ENCODE measurements around the gene VGF.
"Not testable (repeated sequence)": the region's sequence is repeated elsewhere in the genome, so short reads cannot be mapped to it uniquely, and the experiment has no call there.

Gene VGF

DNA sequence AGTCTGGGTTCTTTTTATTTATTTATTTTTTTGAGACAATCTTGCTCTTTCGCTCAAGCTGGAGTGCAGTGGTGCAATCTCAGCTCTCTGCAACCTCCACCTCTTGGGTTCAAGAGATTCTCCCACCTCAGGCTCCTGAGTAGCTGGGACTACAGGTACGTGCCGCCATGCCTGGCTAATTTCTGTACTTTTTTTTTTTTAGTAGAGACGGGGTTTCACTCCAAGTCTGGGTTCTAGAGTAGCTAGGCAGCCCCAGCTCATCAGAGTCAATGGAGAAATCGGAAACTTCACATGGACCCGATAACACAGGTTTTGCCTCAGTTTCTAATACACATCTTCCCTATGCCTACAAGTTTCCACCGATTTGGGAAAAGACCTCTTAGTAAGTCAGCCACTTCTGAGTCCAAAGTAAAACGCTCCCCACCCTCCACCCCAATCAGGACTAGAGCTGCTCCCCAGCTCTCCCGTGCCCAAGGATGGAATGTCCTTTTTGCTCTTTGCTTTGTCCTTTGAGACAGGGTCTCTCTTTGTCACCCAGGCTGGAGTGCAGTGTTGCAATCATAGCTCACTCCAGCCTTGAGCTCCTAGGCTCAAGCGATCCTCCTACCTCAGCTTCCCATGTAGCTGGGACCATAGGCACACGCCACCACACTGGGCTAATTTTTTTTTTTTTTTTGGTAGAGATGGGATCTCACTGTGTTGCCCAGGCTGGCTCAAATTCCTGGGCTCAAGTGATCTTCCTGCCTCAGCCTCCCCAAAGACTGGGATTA is 42.3 kb downstream of the VGF start:
- H3K9me3 Mint-ChIP-seq = no peaks in the 10 kb centered on the region
- ATAC-seq (replicated peaks; ENCODE audit: extremely low read depth, poor library complexity, severe bottlenecking) (no peak), DNase-seq (ENCODE audit: low spot score in 2 of 2) (no peak)
- H3K4me1 Mint-ChIP-seq = peaks cover 43% of the 10 kb centered on the region
- H3K27ac Mint-ChIP-seq (ENCODE audit: low read depth) = no peak overlapping the region
- H3K27me3 Mint-ChIP-seq = peaks cover 96% of the 10 kb centered on the region
- no peaks in the 10 kb centered on the region for H3K36me3 Mint-ChIP-seq (ENCODE audit: insufficient read depth)
- no peak overlapping the region for H3K4me3 Mint-ChIP-seq

- Mint-ChIP-seq H3K27me3 (peaks cover 91% of the 10 kb centered on the region), H3K27ac (ENCODE audit: low read depth) (peak overlapping the region; percentile 23), H3K4me3 (peak overlapping the region; percentile 10), H3K36me3 (ENCODE audit: insufficient read depth) (no peaks in the 10 kb centered on the region), H3K9me3 (no peaks in the 10 kb centered on the region), H3K4me1 (peaks cover 38% of the 10 kb centered on the region)
- no peak for DNase-seq (ENCODE audit: low spot score in 2 of 2)
- no peak for ATAC-seq (replicated peaks; ENCODE audit: extremely low read depth, poor library complexity, severe bottlenecking)
Measured at GRCh38 chr7:101121991-101122932, 43.1 kb downstream of the VGF start.

- not testable (repeated sequence) for DNase-seq (ENCODE audit: low spot score in 2 of 2); H3K36me3 Mint-ChIP-seq (ENCODE audit: insufficient read depth); H3K9me3 Mint-ChIP-seq; ATAC-seq (replicated peaks; ENCODE audit: extremely low read depth, poor library complexity, severe bottlenecking)
- peaks cover 31% of the 10 kb centered on the region for H3K4me1 Mint-ChIP-seq
- peak overlapping the region; percentile 10 for H3K4me3 Mint-ChIP-seq
- H3K27ac Mint-ChIP-seq (ENCODE audit: low read depth) = peak overlapping the region; percentile 23
- peaks cover 85% of the 10 kb centered on the region for H3K27me3 Mint-ChIP-seq
Measured at GRCh38 chr7:101121631-101121990, 43.8 kb downstream of the VGF start.

GRCh38 chr7:101120315-101120714 is 45.1 kb downstream of the VGF start:
- H3K4me1 Mint-ChIP-seq = peaks cover 18% of the 10 kb centered on the region
- H3K9me3 Mint-ChIP-seq = no peaks in the 10 kb centered on the region
- no peaks in the 10 kb centered on the region for H3K36me3 Mint-ChIP-seq (ENCODE audit: insufficient read depth)
- no peak overlapping the region for H3K4me3 Mint-ChIP-seq
- no peak for DNase-seq (ENCODE audit: low spot score in 2 of 2)
- ATAC-seq (replicated peaks; ENCODE audit: extremely low read depth, poor library complexity, severe bottlenecking) = no peak
- peaks cover 72% of the 10 kb centered on the region for H3K27me3 Mint-ChIP-seq
- H3K27ac Mint-ChIP-seq (ENCODE audit: low read depth) = no peak overlapping the region

GRCh38 chr7:101119876-101120275 is 45.5 kb downstream of the VGF start:
- DNase-seq (ENCODE audit: low spot score in 2 of 2) (no peak), ATAC-seq (replicated peaks; ENCODE audit: extremely low read depth, poor library complexity, severe bottlenecking) (no peak)
- peaks cover 67% of the 10 kb centered on the region for H3K27me3 Mint-ChIP-seq
- H3K4me3 Mint-ChIP-seq = no peak overlapping the region
- no peaks in the 10 kb centered on the region for H3K9me3 Mint-ChIP-seq
- no peak overlapping the region for H3K27ac Mint-ChIP-seq (ENCODE audit: low read depth)
- H3K4me1 Mint-ChIP-seq = peaks cover 14% of the 10 kb centered on the region
- no peaks in the 10 kb centered on the region for H3K36me3 Mint-ChIP-seq (ENCODE audit: insufficient read depth)

DNA sequence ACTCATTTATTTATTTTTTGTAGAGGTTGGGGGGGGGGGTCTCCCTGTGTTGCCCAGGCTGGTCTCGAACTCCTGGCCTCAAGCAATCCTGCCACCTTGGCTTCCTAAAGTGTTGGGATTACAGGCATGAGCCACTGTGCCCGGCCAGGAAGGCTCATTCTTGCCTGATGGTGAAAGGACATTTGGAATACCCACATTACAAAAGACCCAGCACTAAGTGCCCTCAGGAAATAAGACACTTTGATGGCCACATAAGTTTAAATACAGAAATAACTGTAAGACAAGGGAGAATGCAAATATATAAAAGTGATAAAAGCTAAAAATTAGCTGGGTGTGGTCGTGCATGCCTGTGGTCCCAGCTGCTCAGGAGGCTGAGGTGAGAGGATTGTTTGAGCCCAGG is 46.5 kb downstream of the VGF start:
- Mint-ChIP-seq H3K36me3 (ENCODE audit: insufficient read depth) (no peaks in the 10 kb centered on the region), H3K4me1 (peaks cover 7% of the 10 kb centered on the region), H3K4me3 (no peak overlapping the region), H3K9me3 (no peaks in the 10 kb centered on the region), H3K27me3 (peaks cover 66% of the 10 kb centered on the region), H3K27ac (ENCODE audit: low read depth) (no peak overlapping the region)
- no peak for DNase-seq (ENCODE audit: low spot score in 2 of 2)
- no peak for ATAC-seq (replicated peaks; ENCODE audit: extremely low read depth, poor library complexity, severe bottlenecking)

DNA sequence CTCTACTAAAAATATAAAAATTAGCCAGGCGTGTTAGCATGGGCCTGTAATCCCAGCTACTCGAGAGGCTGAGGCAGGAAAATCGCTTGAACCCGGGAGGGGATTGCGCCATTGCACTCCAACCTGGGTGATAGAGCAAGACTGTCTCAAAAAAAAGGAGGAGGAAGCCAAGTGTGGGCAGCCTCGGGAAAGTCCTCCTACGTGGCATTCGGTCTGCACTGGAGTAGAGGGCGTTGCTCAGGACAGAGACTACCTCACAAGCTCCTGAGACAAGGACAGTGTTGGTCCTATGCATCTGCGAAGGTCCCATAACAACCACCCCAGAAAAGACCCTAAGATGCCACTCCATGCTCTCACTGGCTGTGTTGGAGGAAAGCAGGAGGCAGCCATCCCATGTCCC is 48.5 kb downstream of the VGF start:
- Mint-ChIP-seq H3K27me3 (peaks cover 46% of the 10 kb centered on the region), H3K36me3 (ENCODE audit: insufficient read depth) (no peaks in the 10 kb centered on the region), H3K4me1 (peaks cover 2% of the 10 kb centered on the region), H3K9me3 (no peaks in the 10 kb centered on the region), H3K4me3 (no peak overlapping the region), H3K27ac (ENCODE audit: low read depth) (no peak overlapping the region)
- DNase-seq (ENCODE audit: low spot score in 2 of 2) (no peak), ATAC-seq (replicated peaks; ENCODE audit: extremely low read depth, poor library complexity, severe bottlenecking) (no peak)

- Mint-ChIP-seq H3K27me3 (peaks cover 32% of the 10 kb centered on the region), H3K27ac (ENCODE audit: low read depth) (no peak overlapping the region), H3K4me3 (no peak overlapping the region), H3K9me3 (no peaks in the 10 kb centered on the region), H3K4me1 (no peaks in the 10 kb centered on the region), H3K36me3 (ENCODE audit: insufficient read depth) (no peaks in the 10 kb centered on the region)
- DNase-seq (ENCODE audit: low spot score in 2 of 2) (no peak), ATAC-seq (replicated peaks; ENCODE audit: extremely low read depth, poor library complexity, severe bottlenecking) (no peak)
Measured at GRCh38 chr7:101115215-101115614, 50.2 kb downstream of the VGF start.

DNA sequence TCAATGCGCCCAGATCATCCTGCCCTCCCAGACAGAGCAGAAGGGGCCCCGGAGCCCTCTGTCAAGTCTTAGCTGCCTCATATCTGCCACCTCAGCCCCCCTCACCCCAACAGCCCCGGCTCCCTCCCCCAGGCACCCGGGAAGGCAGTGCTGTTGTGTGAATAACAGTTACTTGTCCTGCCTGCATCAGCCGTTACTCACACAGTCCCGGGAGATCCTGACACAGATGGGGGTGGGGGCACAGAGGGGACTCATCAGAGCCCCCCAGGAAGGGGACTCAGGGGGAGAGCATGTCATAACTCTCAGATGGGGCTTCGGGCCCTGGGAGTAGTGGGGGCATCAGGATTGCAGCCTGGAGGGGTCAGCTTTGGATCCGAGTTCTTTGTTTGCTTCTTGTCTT is 50.9 kb downstream of the VGF start:
- no peaks in the 10 kb centered on the region for H3K36me3 Mint-ChIP-seq (ENCODE audit: insufficient read depth)
- ATAC-seq (replicated peaks; ENCODE audit: extremely low read depth, poor library complexity, severe bottlenecking) (no peak), DNase-seq (ENCODE audit: low spot score in 2 of 2) (no peak)
- H3K4me1 Mint-ChIP-seq = no peaks in the 10 kb centered on the region
- H3K4me3 Mint-ChIP-seq = no peak overlapping the region
- peaks cover 25% of the 10 kb centered on the region for H3K27me3 Mint-ChIP-seq
- H3K27ac Mint-ChIP-seq (ENCODE audit: low read depth) = no peak overlapping the region
- H3K9me3 Mint-ChIP-seq = no peaks in the 10 kb centered on the region

GRCh38 chr7:101113836-101114235 is 51.5 kb downstream of the VGF start:
- Mint-ChIP-seq H3K36me3 (ENCODE audit: insufficient read depth) (no peaks in the 10 kb centered on the region), H3K4me1 (no peaks in the 10 kb centered on the region), H3K27me3 (peaks cover 18% of the 10 kb centered on the region), H3K4me3 (no peak overlapping the region), H3K9me3 (no peaks in the 10 kb centered on the region), H3K27ac (ENCODE audit: low read depth) (no peak overlapping the region)
- DNase-seq (ENCODE audit: low spot score in 2 of 2) (no peak), ATAC-seq (replicated peaks; ENCODE audit: extremely low read depth, poor library complexity, severe bottlenecking) (no peak)

GRCh38 chr7:101113140-101113539 is 52.2 kb downstream of the VGF start:
- peak overlapping the region; percentile 17 for H3K27ac Mint-ChIP-seq (ENCODE audit: low read depth)
- H3K4me3 Mint-ChIP-seq; H3K4me1 Mint-ChIP-seq; H3K36me3 Mint-ChIP-seq (ENCODE audit: insufficient read depth); H3K9me3 Mint-ChIP-seq; DNase-seq (ENCODE audit: low spot score in 2 of 2); ATAC-seq (replicated peaks; ENCODE audit: extremely low read depth, poor library complexity, severe bottlenecking): not testable (repeated sequence)
- peaks cover 17% of the 10 kb centered on the region for H3K27me3 Mint-ChIP-seq

Measured in central memory CD8-positive, alpha-beta T cell (primary cell).